OCI-LY1 (cell line): ENCODE results near the gene TXNRD1.

Experiments
- H2AFZ ChIP-seq: fragments of 200-600 bp; sonication (generic), shearing (Covaris generic); 2 replicates; pipeline ENCODE4 v1.6.0; 2014; ENCODE audit warnings: antibody characterized with exemption, mild to moderate bottlenecking, low read length
- H3F3A ChIP-seq: fragments of 200-600 bp; sonication (generic), shearing (Covaris generic); 2 replicates; pipeline ENCODE4 v1.6.0; 2014; ENCODE audit warnings: mild to moderate bottlenecking, antibody characterized with exemption, low read length, moderate library complexity; ENCODE audit not compliant: insufficient read depth
- H3K27ac ChIP-seq: fragments of 200-600 bp; sonication (generic); 2 replicates; pipeline ENCODE4 v1.5.1; 2014; ENCODE audit warnings: low read length, mixed run types, mild to moderate bottlenecking, low read depth; ENCODE audit not compliant: poor library complexity, severe bottlenecking
- H3K27me3 ChIP-seq: fragments of 200-600 bp; sonication (generic); 2 replicates; pipeline ENCODE4 v1.6.0; 2014; ENCODE audit warnings: antibody characterized with exemption, mild to moderate bottlenecking, low read length, moderate library complexity; ENCODE audit not compliant: insufficient read depth
- H3K36me3 ChIP-seq: fragments of 200-600 bp; sonication (generic); 2 replicates; pipeline ENCODE4 v1.6.1; 2014; ENCODE audit warnings: mild to moderate bottlenecking, antibody characterized with exemption, low read length, moderate library complexity, mixed read lengths; ENCODE audit not compliant: insufficient read depth
- H3K4me1 ChIP-seq: fragments of 200-600 bp; sonication (generic); 2 replicates; pipeline ENCODE4 v1.5.1; 2014; ENCODE audit warnings: mild to moderate bottlenecking, low read length, moderate library complexity; ENCODE audit not compliant: insufficient read depth, severe bottlenecking
- H3K4me2 ChIP-seq: fragments of 200-600 bp; sonication (generic), shearing (Covaris generic); 2 replicates; pipeline ENCODE4 v1.6.1; 2014; ENCODE audit warnings: low read length
- H3K4me3 ChIP-seq: fragments of 200-600 bp; sonication (generic); 2 replicates; pipeline ENCODE4 v1.5.1; 2014; ENCODE audit warnings: low read length, low read depth, mild to moderate bottlenecking, mixed read lengths; ENCODE audit not compliant: poor library complexity, severe bottlenecking
- H3K79me2 ChIP-seq: fragments of 200-600 bp; shearing (Covaris generic); 2 replicates; pipeline ENCODE4 v1.6.1; 2016; ENCODE audit warnings: mixed run types, low read length, mixed read lengths; ENCODE audit not compliant: insufficient read depth
- H3K9ac ChIP-seq: fragments of 200-600 bp; sonication (generic), shearing (Covaris generic); 2 replicates; pipeline ENCODE4 v1.6.1; 2014; ENCODE audit warnings: mild to moderate bottlenecking, low read length, mixed read lengths
- H3K9me2 ChIP-seq: fragments of 200-600 bp; sonication (generic), shearing (Covaris generic); 2 replicates; pipeline ENCODE4 v1.6.1; 2014; ENCODE audit warnings: low read depth, mild to moderate bottlenecking, low read length, mixed read lengths
- H3K9me3 ChIP-seq: fragments of 200-600 bp; shearing (Covaris generic); 2 replicates; pipeline ENCODE4 v1.6.1; 2014; ENCODE audit warnings: low read length, mixed read lengths
- H4K20me1 ChIP-seq: fragments of 200-600 bp; sonication (generic), shearing (Covaris generic); 2 replicates; pipeline ENCODE4 v1.6.0; 2016; ENCODE audit warnings: mild to moderate bottlenecking, low read length; ENCODE audit not compliant: insufficient read depth
- CTCF ChIP-seq: fragments of 200-600 bp; sonication (generic), shearing (Covaris generic); IDR thresholded peaks from 2 replicates; pipeline ENCODE4 v1.5.1; 2017; ENCODE audit warnings: mild to moderate bottlenecking, antibody characterized with exemption, low read length, moderate library complexity, mixed read lengths
- EZH2 ChIP-seq: fragments of 200-600 bp; sonication (generic), shearing (Covaris generic); IDR thresholded peaks from 2 replicates; pipeline ENCODE4 v1.8.0; 2017; ENCODE audit warnings: borderline replicate concordance, mixed run types, mild to moderate bottlenecking, antibody characterized with exemption, low read length, moderate library complexity, mixed read lengths

The TXNRD1 gene

GRCh38 chr12:104234926-104235499 is 19.4 kb downstream of the TXNRD1 start:
- H3K4me2 ChIP-seq: no peak overlapping the region
- no peak overlapping the region for H3K9ac ChIP-seq
- H3K4me1 ChIP-seq: no peaks in the 10 kb centered on the region
- H4K20me1 ChIP-seq: no peaks in the 10 kb centered on the region
- no peaks in the 10 kb centered on the region for H3F3A ChIP-seq
- H3K27ac ChIP-seq: no peak overlapping the region
- H3K4me3 ChIP-seq: no peak overlapping the region
- no peak for TF ChIP-seq CTCF
- no peak for TF ChIP-seq EZH2
- H3K36me3 ChIP-seq: no peaks in the 10 kb centered on the region
- H3K9me3 ChIP-seq: no peaks in the 10 kb centered on the region
- H3K79me2 ChIP-seq: no peaks in the 10 kb centered on the region
- no peak overlapping the region for H2AFZ ChIP-seq
- H3K9me2 ChIP-seq: no peaks in the 10 kb centered on the region
- H3K27me3 ChIP-seq: no peaks in the 10 kb centered on the region

- Histone ChIP-seq H3K27me3 (no peaks in the 10 kb centered on the region), H3K9me2 (no peaks in the 10 kb centered on the region), H3K27ac (no peak overlapping the region), H3K36me3 (no peaks in the 10 kb centered on the region), H3F3A (no peaks in the 10 kb centered on the region), H3K4me3 (no peak overlapping the region), H3K4me1 (no peaks in the 10 kb centered on the region), H3K79me2 (no peaks in the 10 kb centered on the region), H3K9me3 (no peaks in the 10 kb centered on the region), H3K4me2 (no peak overlapping the region), H4K20me1 (no peaks in the 10 kb centered on the region), H3K9ac (no peak overlapping the region), H2AFZ (no peak overlapping the region)
- no peak for TF ChIP-seq CTCF
- TF ChIP-seq EZH2: no peak
Measured at GRCh38 chr12:104237930-104238329, 22.4 kb downstream of the TXNRD1 start.

- Histone ChIP-seq H3K36me3 (no peaks in the 10 kb centered on the region), H3F3A (no peaks in the 10 kb centered on the region), H3K27me3 (no peaks in the 10 kb centered on the region), H3K9me2 (no peaks in the 10 kb centered on the region), H4K20me1 (no peaks in the 10 kb centered on the region), H3K27ac (no peak overlapping the region), H3K4me3 (no peak overlapping the region), H2AFZ (no peak overlapping the region), H3K4me2 (no peak overlapping the region), H3K4me1 (no peaks in the 10 kb centered on the region), H3K79me2 (no peaks in the 10 kb centered on the region), H3K9ac (no peak overlapping the region), H3K9me3 (no peaks in the 10 kb centered on the region)
- TF ChIP-seq CTCF (no peak), EZH2 (no peak)
Measured at GRCh38 chr12:104242546-104243206, 27.1 kb downstream of the TXNRD1 start.
